Astrocyte of the spinal cord (primary cell): ENCODE data around the gene TEX26.

Experiments
- DNase-seq: peaks from one replicate; pipeline ENCODE4 v3.0.0; 2011; ENCODE audit warnings: low read depth, low spot score
- H3K4me3 ChIP-seq: 2 replicates; pipeline ENCODE4 v1.5.1; 2011; ENCODE audit warnings: low read depth, mild to moderate bottlenecking, low read length, moderate library complexity
- CTCF ChIP-seq: IDR thresholded peaks from 2 replicates; pipeline ENCODE4 v1.5.1; 2012; ENCODE audit warnings: low read depth, mild to moderate bottlenecking, low read length, inconsistent platforms
- in situ Hi-C: cut with HindIII; loops from 2 replicates; pipeline ENCODE4 v1.10.0; 2017; ENCODE audit warnings: low sequenced_read_pairs

Gene TEX26

GRCh38 chr13:31014456-31014855, 82.0 kb downstream of the TEX26 start:
- H3K4me3 ChIP-seq, result no peak overlapping the region
- in situ Hi-C loops, result no loop called here
- no peak for DNase-seq
- no peak for TF ChIP-seq CTCF

GRCh38 chr13:31015199-31015598, 82.7 kb downstream of the TEX26 start:
- TF ChIP-seq CTCF, result no peak
- H3K4me3 ChIP-seq, result no peak overlapping the region
- no peak for DNase-seq
- in situ Hi-C loops, result no loop called here

- no peak overlapping the region for H3K4me3 ChIP-seq
- in situ Hi-C loops, result no loop called here
- DNase-seq, result no peak
- no peak for TF ChIP-seq CTCF
These were observed 84.2 kb downstream of the TEX26 start for GRCh38 chr13:31016342-31017325.

GRCh38 chr13:31018511-31018910, 86.1 kb downstream of the TEX26 start:
- no peak for DNase-seq
- no peak for TF ChIP-seq CTCF
- H3K4me3 ChIP-seq, result no peak overlapping the region

GRCh38 chr13:31020996-31021395, 88.5 kb downstream of the TEX26 start:
- no peak for TF ChIP-seq CTCF
- no peak for DNase-seq
- in situ Hi-C loops, result no loop called here
- no peak overlapping the region for H3K4me3 ChIP-seq

More at GRCh38 chr13:31018511-31018910, 86.1 kb downstream of the TEX26 start:
- in situ Hi-C loops, result no loop called here

- in situ Hi-C loops, result no loop called here
- no peak for DNase-seq
- no peak for TF ChIP-seq CTCF
- H3K4me3 ChIP-seq, result no peak overlapping the region
These were observed 89.9 kb downstream of the TEX26 start for GRCh38 chr13:31022288-31022895.
